PC-9 (cell line): ENCODE results near the gene GRHPR.

ENCODE experiments used
- CTCF ChIP-seq: fragments of 200-600 bp; sonication (generic); conservative IDR thresholded peaks from 2 replicates; pipeline ENCODE4 v1.6.1; 2017; ENCODE audit warnings: mixed run types, antibody characterized with exemption, mild to moderate bottlenecking, moderate library complexity
- EZH2 ChIP-seq: fragments of 200-600 bp; sonication (generic); IDR thresholded peaks from 2 replicates; pipeline ENCODE4 v1.8.0; 2017; ENCODE audit warnings: antibody characterized with exemption, low read depth

GRCh38 chr9:37395229-37395628, 27.3 kb upstream of the GRHPR start:
- TF ChIP-seq CTCF (no peak), EZH2 (no peak)
